ENCODE data around the gene SMYD2. TPM values are rescaled to one million over a fixed set of nuclear protein-coding genes. Genes with fewer than 3 reads are reported as not detected.

SMYD2 gene
- polyA plus RNA-seq, 4 donors, result 20.8 to 39.0 (median 21.3) TPM

DNA sequence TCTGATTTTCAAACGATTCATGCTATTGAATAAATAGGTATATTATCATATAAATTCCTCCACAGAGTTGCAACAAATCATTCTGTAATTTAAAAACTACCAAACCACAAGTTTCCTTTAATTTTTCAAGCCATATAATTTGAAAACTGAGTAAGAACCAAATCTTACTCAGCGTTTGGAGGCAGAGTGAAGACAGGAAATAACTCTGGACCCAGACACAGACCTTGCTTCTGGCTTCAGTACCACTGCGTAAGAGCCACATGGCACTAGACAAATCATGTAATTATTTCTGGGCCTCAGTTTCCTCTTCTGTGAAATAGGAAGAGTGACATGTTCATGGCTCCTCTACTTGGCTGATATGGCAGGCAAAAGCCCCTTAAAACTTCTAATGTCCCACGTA, 82.4 kb downstream of the SMYD2 start:
- no peak for FAIRE-seq
- H3K4me3 ChIP-seq (ENCODE audit: low read depth in 1 of 3, low read length in 3 of 3), result no peak overlapping the region
- DNase-seq, result no peak
- H3K36me3 ChIP-seq (ENCODE audit: control insufficient read depth in 3 of 3, insufficient read depth in 2 of 3, low read depth in 1 of 3, low read length in 3 of 3), result peaks cover 0 to 18% (median 0%) of the 10 kb centered on the region in 3 donors
- H3K9me3 ChIP-seq (ENCODE audit: control insufficient read depth in 2 of 2, insufficient read depth in 1 of 2, low read depth in 1 of 2, low read length in 1 of 2), result no peaks in the 10 kb centered on the region
- H3K27ac ChIP-seq (ENCODE audit: low read depth in 1 of 3, low read length in 2 of 3), result no peak overlapping the region
- 74 to 83% (median 82%) methylated on average over 4 of the region's 4 CpGs for WGBS, 3 donors
- H3K4me1 ChIP-seq (ENCODE audit: control insufficient read depth in 3 of 3, insufficient read depth in 2 of 3, low read depth in 1 of 3, low read length in 2 of 3), result peaks cover 0 to 8% (median 0%) of the 10 kb centered on the region in 3 donors
- no peaks in the 10 kb centered on the region for H3K27me3 ChIP-seq (ENCODE audit: control insufficient read depth in 3 of 3, insufficient read depth in 3 of 3, low read length in 3 of 3)

DNA sequence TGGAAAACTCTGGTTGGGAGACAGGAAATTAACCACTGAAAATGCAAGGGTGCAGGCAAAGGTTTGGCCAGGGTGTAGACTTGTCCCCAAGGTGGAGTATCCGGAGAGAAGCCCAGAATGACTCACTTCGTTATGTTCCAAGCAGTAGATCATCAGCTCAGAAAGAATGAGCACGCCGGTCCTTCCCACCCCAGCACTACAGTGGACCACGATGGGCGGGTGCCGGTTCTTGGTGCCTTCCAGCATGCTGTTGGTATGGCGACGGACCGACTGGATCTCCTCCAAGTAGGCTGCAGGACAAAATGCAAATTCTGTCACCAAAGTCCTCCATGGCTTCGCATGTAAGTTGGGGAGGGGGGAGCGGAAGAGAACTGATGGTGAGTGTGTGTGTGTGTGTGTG, 83.4 kb downstream of the SMYD2 start:
- Histone ChIP-seq H3K9me3 (ENCODE audit: control insufficient read depth in 2 of 2, insufficient read depth in 1 of 2, low read depth in 1 of 2, low read length in 1 of 2) (no peaks in the 10 kb centered on the region), H3K27ac (ENCODE audit: low read depth in 1 of 3, low read length in 2 of 3) (no peak overlapping the region), H3K4me3 (ENCODE audit: low read depth in 1 of 3, low read length in 3 of 3) (no peak overlapping the region), H3K4me1 (ENCODE audit: control insufficient read depth in 3 of 3, insufficient read depth in 2 of 3, low read depth in 1 of 3, low read length in 2 of 3) (peaks cover 0 to 8% (median 0%) of the 10 kb centered on the region in 3 donors), H3K27me3 (ENCODE audit: control insufficient read depth in 3 of 3, insufficient read depth in 3 of 3, low read length in 3 of 3) (no peaks in the 10 kb centered on the region), H3K36me3 (ENCODE audit: control insufficient read depth in 3 of 3, insufficient read depth in 2 of 3, low read depth in 1 of 3, low read length in 3 of 3) (peaks cover 0 to 19% (median 0%) of the 10 kb centered on the region in 3 donors)
- FAIRE-seq (no peak), DNase-seq (no peak)
- 41 to 76% (median 61%) methylated on average over 12 of the region's 12 CpGs for WGBS, 3 donors

DNA sequence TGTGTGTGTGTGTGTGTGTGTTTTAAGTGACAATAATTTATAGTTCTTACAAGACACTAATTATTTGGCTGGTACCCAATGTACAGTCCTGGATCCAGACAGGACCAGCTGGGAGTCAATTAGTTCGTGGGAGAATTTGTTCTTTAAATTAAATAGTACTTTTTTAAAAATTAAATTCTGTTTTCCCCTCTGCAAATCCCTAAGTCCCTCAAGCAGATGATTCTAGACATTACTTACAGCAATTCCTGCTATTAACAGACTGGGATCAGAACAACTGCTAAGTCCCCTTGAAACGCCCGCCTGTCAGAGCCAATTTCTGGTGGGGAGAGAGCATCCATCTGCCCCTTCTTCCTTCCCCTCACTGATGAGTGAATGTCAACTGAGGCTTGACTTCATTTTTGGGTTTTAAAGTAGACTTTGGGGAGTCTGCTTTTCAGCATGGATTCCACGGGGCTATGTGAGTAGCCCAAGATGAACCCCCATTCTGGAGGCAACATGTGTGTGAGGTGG, 83.9 kb downstream of the SMYD2 start:
- Histone ChIP-seq H3K4me1 (ENCODE audit: control insufficient read depth in 3 of 3, insufficient read depth in 2 of 3, low read depth in 1 of 3, low read length in 2 of 3) (peaks cover 0 to 8% (median 0%) of the 10 kb centered on the region in 3 donors), H3K36me3 (ENCODE audit: control insufficient read depth in 3 of 3, insufficient read depth in 2 of 3, low read depth in 1 of 3, low read length in 3 of 3) (peaks cover 0 to 19% (median 0%) of the 10 kb centered on the region in 3 donors), H3K27ac (ENCODE audit: low read depth in 1 of 3, low read length in 2 of 3) (no peak overlapping the region), H3K27me3 (ENCODE audit: control insufficient read depth in 3 of 3, insufficient read depth in 3 of 3, low read length in 3 of 3) (no peaks in the 10 kb centered on the region), H3K4me3 (ENCODE audit: low read depth in 1 of 3, low read length in 3 of 3) (no peak overlapping the region), H3K9me3 (ENCODE audit: control insufficient read depth in 2 of 2, insufficient read depth in 1 of 2, low read depth in 1 of 2, low read length in 1 of 2) (no peaks in the 10 kb centered on the region)
- 76 to 86% (median 81%) methylated on average over 4 of the region's 4 CpGs for WGBS, 3 donors
- DNase-seq, result no peak
- no peak for FAIRE-seq

DNA sequence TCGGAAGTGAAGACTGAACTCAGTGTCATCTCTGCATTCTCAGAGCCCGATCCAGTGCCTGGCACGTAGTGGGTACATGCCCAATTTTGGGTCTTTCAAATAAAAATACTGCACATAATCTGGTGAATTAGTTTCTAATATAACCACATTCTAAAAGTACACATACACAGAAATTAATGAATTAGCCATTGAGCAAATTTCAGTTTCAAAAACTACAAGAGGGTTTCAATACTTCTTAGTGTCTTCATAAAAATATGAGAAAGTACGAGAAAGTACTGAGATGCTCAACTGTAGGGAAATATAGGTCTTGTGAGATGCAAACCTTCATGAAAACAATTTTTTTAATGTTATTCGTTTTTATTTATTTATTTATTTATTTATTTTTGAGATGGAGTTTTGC, 86.9 kb downstream of the SMYD2 start:
- FAIRE-seq (no peak), DNase-seq (no peak)
- Histone ChIP-seq H3K4me1 (ENCODE audit: control insufficient read depth in 3 of 3, insufficient read depth in 2 of 3, low read depth in 1 of 3, low read length in 2 of 3) (peaks cover 0 to 5% (median 0%) of the 10 kb centered on the region in 3 donors), H3K9me3 (ENCODE audit: control insufficient read depth in 2 of 2, insufficient read depth in 1 of 2, low read depth in 1 of 2, low read length in 1 of 2) (peaks cover 0 to 4% of the 10 kb centered on the region in 2 donors), H3K4me3 (ENCODE audit: low read depth in 1 of 3, low read length in 3 of 3) (no peak overlapping the region), H3K36me3 (ENCODE audit: control insufficient read depth in 3 of 3, insufficient read depth in 2 of 3, low read depth in 1 of 3, low read length in 3 of 3) (peaks cover 0 to 24% (median 0%) of the 10 kb centered on the region in 3 donors), H3K27ac (ENCODE audit: low read depth in 1 of 3, low read length in 2 of 3) (no peak overlapping the region), H3K27me3 (ENCODE audit: control insufficient read depth in 3 of 3, insufficient read depth in 3 of 3, low read length in 3 of 3) (no peaks in the 10 kb centered on the region)
- 89 to 95% (median 94%) methylated on average over 5 of the region's 5 CpGs for WGBS, 3 donors

DNA sequence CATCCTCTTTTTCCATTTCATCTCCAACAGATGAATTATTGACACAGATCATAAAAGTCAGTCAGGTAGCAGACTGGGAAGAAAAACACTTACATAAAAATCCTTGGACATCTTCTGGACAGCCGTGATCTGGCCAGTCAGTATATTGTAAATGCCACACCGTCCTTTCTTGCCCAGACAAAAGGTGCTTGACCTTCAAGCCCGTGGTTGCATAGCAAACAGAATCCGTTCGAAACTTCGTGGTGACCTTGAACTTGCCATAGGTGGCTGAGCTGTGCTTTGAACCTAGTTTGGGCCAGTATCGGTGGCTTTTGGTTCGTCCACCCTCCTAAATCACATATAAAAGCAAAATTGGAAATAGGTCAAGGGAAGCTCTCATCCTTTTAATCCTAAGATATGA, 88.4 kb downstream of the SMYD2 start:
- no peak overlapping the region for H3K27ac ChIP-seq (ENCODE audit: low read depth in 1 of 3, low read length in 2 of 3)
- H3K27me3 ChIP-seq (ENCODE audit: control insufficient read depth in 3 of 3, insufficient read depth in 3 of 3, low read length in 3 of 3), result no peaks in the 10 kb centered on the region
- FAIRE-seq (no peak), DNase-seq (no peak)
- H3K4me3 ChIP-seq (ENCODE audit: low read depth in 1 of 3, low read length in 3 of 3), result no peak overlapping the region
- H3K4me1 ChIP-seq (ENCODE audit: control insufficient read depth in 3 of 3, insufficient read depth in 2 of 3, low read depth in 1 of 3, low read length in 2 of 3), result peaks cover 0 to 2% (median 0%) of the 10 kb centered on the region in 3 donors
- H3K9me3 ChIP-seq (ENCODE audit: control insufficient read depth in 2 of 2, insufficient read depth in 1 of 2, low read depth in 1 of 2, low read length in 1 of 2), result peaks cover 0 to 4% of the 10 kb centered on the region in 2 donors
- H3K36me3 ChIP-seq (ENCODE audit: control insufficient read depth in 3 of 3, insufficient read depth in 2 of 3, low read depth in 1 of 3, low read length in 3 of 3), result peaks cover 0 to 22% (median 0%) of the 10 kb centered on the region in 3 donors
- WGBS, 3 donors, result 86 to 93% (median 92%) methylated on average over 8 of the region's 8 CpGs

DNA sequence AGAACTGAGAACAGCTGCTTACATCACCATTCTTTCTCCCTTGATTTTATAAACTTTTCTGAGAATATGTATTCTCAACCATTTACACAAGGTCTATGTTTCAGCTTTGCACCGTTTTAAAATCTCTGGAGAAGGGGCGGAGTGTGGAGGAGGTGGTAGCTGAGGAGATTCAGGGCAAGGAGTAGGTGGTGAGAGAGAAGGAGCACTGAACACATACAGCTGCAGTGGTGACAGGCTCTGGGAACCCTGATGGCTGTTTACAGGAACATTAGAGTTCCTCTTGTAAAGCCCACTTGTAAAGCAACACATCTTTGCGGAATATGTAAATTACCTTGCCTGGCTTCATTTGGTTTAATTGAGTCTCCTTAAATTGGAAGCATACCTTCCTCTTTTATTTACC, 89.7 kb downstream of the SMYD2 start:
- WGBS, 3 donors, result 86 to 94% (median 92%) methylated on average over 3 of the region's 3 CpGs
- Histone ChIP-seq H3K9me3 (ENCODE audit: control insufficient read depth in 2 of 2, insufficient read depth in 1 of 2, low read depth in 1 of 2, low read length in 1 of 2) (peaks cover 0 to 4% of the 10 kb centered on the region in 2 donors), H3K36me3 (ENCODE audit: control insufficient read depth in 3 of 3, insufficient read depth in 2 of 3, low read depth in 1 of 3, low read length in 3 of 3) (peaks cover 0 to 18% (median 0%) of the 10 kb centered on the region in 3 donors), H3K4me3 (ENCODE audit: low read depth in 1 of 3, low read length in 3 of 3) (no peak overlapping the region), H3K27ac (ENCODE audit: low read depth in 1 of 3, low read length in 2 of 3) (no peak overlapping the region), H3K4me1 (ENCODE audit: control insufficient read depth in 3 of 3, insufficient read depth in 2 of 3, low read depth in 1 of 3, low read length in 2 of 3) (no peaks in the 10 kb centered on the region), H3K27me3 (ENCODE audit: control insufficient read depth in 3 of 3, insufficient read depth in 3 of 3, low read length in 3 of 3) (no peaks in the 10 kb centered on the region)
- DNase-seq (no peak), FAIRE-seq (no peak)

DNA sequence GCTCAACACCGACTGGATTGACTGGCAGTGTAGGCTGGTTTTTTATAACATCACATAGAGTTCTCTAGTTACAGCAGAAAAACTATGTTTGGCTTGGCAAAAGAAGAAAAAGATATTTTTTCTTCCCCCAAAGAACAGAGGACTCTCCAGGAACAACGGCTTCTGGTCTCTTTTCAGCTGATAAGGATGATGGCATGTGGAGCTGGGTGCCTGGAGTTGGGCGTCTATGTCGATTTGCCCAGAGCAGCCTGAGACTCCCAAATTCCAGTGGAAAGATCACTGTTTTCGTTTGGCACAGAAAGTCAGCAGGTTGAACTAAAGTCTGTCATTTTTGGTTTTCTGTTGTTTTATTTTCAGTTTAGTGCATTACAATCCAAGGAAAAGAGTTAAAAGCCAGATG, 91.1 kb downstream of the SMYD2 start:
- Histone ChIP-seq H3K9me3 (ENCODE audit: control insufficient read depth in 2 of 2, insufficient read depth in 1 of 2, low read depth in 1 of 2, low read length in 1 of 2) (peaks cover 0 to 4% of the 10 kb centered on the region in 2 donors), H3K27me3 (ENCODE audit: control insufficient read depth in 3 of 3, insufficient read depth in 3 of 3, low read length in 3 of 3) (no peaks in the 10 kb centered on the region), H3K4me3 (ENCODE audit: low read depth in 1 of 3, low read length in 3 of 3) (no peak overlapping the region), H3K4me1 (ENCODE audit: control insufficient read depth in 3 of 3, insufficient read depth in 2 of 3, low read depth in 1 of 3, low read length in 2 of 3) (no peaks in the 10 kb centered on the region), H3K36me3 (ENCODE audit: control insufficient read depth in 3 of 3, insufficient read depth in 2 of 3, low read depth in 1 of 3, low read length in 3 of 3) (peaks cover 0 to 18% (median 0%) of the 10 kb centered on the region in 3 donors), H3K27ac (ENCODE audit: low read depth in 1 of 3, low read length in 2 of 3) (no peak overlapping the region)
- no peak for FAIRE-seq
- WGBS, 3 donors, result 72 to 73% (median 72%) methylated on average over 5 of the region's 5 CpGs
- DNase-seq, result no peak

DNA sequence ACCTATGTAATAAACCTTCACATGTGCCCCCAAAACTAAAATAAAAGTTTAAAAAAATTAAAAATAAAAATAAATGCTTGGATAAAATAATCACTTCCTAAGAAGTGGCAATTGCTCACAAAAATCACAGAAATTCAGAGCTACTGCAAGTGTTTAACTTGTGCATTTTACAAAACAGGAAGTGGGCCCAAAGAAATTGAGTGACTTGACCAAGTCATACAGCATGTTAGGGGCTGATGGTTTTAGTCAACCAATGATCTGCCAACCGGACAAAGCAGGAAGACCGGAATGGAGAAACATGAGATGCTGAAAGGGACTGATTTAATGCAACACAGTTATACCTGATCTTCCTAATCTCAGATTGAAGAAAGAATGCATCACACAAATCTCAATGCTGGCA, 96.5 kb downstream of the SMYD2 start:
- H3K27ac ChIP-seq (ENCODE audit: low read depth in 1 of 3, low read length in 2 of 3), result no peak overlapping the region
- H3K9me3 ChIP-seq (ENCODE audit: control insufficient read depth in 2 of 2, insufficient read depth in 1 of 2, low read depth in 1 of 2, low read length in 1 of 2), result no peaks in the 10 kb centered on the region
- DNase-seq (no peak), FAIRE-seq (no peak)
- WGBS, 3 donors, result 88 to 97% (median 93%) methylated on average over 2 of the region's 2 CpGs
- H3K27me3 ChIP-seq (ENCODE audit: control insufficient read depth in 3 of 3, insufficient read depth in 3 of 3, low read length in 3 of 3), result no peaks in the 10 kb centered on the region
- peaks cover 0 to 13% (median 0%) of the 10 kb centered on the region in 3 donors for H3K36me3 ChIP-seq (ENCODE audit: control insufficient read depth in 3 of 3, insufficient read depth in 2 of 3, low read depth in 1 of 3, low read length in 3 of 3)
- no peak overlapping the region for H3K4me3 ChIP-seq (ENCODE audit: low read depth in 1 of 3, low read length in 3 of 3)
- H3K4me1 ChIP-seq (ENCODE audit: control insufficient read depth in 3 of 3, insufficient read depth in 2 of 3, low read depth in 1 of 3, low read length in 2 of 3), result no peaks in the 10 kb centered on the region

DNA sequence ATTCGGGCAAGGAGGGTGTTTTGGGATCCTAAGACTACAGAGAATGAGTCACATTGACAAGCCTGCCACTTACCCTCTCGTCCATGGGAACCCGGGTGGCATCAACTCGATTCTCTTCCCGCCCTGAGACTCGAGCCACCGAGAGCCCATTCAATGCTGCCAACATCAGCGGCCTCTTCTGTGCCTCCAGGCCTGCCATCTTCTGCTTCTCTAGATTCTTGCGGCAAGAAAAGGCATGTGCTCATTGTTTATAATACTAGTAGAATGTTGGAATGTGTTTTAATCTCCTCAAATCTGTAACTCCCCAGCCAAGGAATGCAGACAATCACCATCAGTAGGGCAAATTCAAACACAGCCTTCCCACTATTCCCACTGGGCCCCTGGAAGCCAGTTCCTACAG, 96.9 kb downstream of the SMYD2 start:
- H3K4me1 ChIP-seq (ENCODE audit: control insufficient read depth in 3 of 3, insufficient read depth in 2 of 3, low read depth in 1 of 3, low read length in 2 of 3), result no peaks in the 10 kb centered on the region
- no peak overlapping the region for H3K4me3 ChIP-seq (ENCODE audit: low read depth in 1 of 3, low read length in 3 of 3)
- H3K27ac ChIP-seq (ENCODE audit: low read depth in 1 of 3, low read length in 2 of 3), result no peak overlapping the region
- WGBS, 3 donors, result 85 to 93% (median 89%) methylated on average over 9 of the region's 9 CpGs
- H3K36me3 ChIP-seq (ENCODE audit: control insufficient read depth in 3 of 3, insufficient read depth in 2 of 3, low read depth in 1 of 3, low read length in 3 of 3), result peaks cover 0 to 11% (median 0%) of the 10 kb centered on the region in 3 donors
- DNase-seq (no peak), FAIRE-seq (no peak)
- no peaks in the 10 kb centered on the region for H3K9me3 ChIP-seq (ENCODE audit: control insufficient read depth in 2 of 2, insufficient read depth in 1 of 2, low read depth in 1 of 2, low read length in 1 of 2)
- no peaks in the 10 kb centered on the region for H3K27me3 ChIP-seq (ENCODE audit: control insufficient read depth in 3 of 3, insufficient read depth in 3 of 3, low read length in 3 of 3)
